ENCODE data around the gene CYP3A5. TPM values are rescaled to one million over a fixed set of nuclear protein-coding genes. Genes with fewer than 3 reads are reported as not detected.

CYP3A5 gene
- polyA plus RNA-seq, 1 donor (not counting 4 experiments of a cell fraction or from before 2014, with no cell fraction given), result 3.4 TPM

DNA sequence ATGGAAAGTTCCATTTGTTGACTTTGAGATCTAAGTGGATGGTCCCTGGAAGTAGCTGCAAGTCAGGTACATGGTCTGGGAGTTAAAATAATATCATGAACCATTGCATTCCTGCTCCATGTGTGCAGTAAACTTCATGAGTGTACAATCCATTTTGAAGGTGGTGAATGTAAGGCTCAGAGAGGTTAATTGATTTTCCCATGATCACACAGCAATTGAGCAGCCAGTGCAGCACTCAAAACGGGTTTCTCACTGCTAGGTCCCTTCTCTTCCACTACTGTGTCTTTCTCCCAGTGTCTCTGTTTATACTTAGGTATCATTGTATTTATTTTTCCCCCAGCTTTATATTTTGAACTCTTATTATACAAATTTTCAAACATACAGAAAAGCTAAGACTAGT is 53.1 kb downstream of the CYP3A5 start:
- H3K36me3 ChIP-seq (ENCODE audit: control insufficient read depth in 2 of 2, extremely low read depth in 1 of 2, insufficient read depth in 2 of 2, low read length in 2 of 2), result peaks cover 58 to 73% of the 10 kb centered on the region in 2 experiments
- H3K9me3 ChIP-seq (ENCODE audit: control insufficient read depth, low read depth, low read length), result no peaks in the 10 kb centered on the region
- FAIRE-seq (no peak), DNase-seq (ENCODE audit: low read depth, low spot score) (no peak)
- no peak overlapping the region for H3K4me3 ChIP-seq (ENCODE audit: control insufficient read depth in 2 of 3, extremely low read depth in 1 of 3, insufficient read depth in 2 of 3, low read depth in 1 of 3, low read length in 3 of 3)
- H3K9ac ChIP-seq (ENCODE audit: control insufficient read depth, extremely low read depth, insufficient read depth, low read length), result no peak overlapping the region
- H3K27ac ChIP-seq (ENCODE audit: control insufficient read depth, insufficient read depth, low read length), result no peak overlapping the region
- no peaks in the 10 kb centered on the region for H3K27me3 ChIP-seq (ENCODE audit: control insufficient read depth, extremely low read depth, insufficient read depth, low read length)
- peaks cover 29% of the 10 kb centered on the region for H3K4me1 ChIP-seq (ENCODE audit: control insufficient read depth, extremely low read depth, insufficient read depth, low read length)
- TF ChIP-seq, protein P1, sequence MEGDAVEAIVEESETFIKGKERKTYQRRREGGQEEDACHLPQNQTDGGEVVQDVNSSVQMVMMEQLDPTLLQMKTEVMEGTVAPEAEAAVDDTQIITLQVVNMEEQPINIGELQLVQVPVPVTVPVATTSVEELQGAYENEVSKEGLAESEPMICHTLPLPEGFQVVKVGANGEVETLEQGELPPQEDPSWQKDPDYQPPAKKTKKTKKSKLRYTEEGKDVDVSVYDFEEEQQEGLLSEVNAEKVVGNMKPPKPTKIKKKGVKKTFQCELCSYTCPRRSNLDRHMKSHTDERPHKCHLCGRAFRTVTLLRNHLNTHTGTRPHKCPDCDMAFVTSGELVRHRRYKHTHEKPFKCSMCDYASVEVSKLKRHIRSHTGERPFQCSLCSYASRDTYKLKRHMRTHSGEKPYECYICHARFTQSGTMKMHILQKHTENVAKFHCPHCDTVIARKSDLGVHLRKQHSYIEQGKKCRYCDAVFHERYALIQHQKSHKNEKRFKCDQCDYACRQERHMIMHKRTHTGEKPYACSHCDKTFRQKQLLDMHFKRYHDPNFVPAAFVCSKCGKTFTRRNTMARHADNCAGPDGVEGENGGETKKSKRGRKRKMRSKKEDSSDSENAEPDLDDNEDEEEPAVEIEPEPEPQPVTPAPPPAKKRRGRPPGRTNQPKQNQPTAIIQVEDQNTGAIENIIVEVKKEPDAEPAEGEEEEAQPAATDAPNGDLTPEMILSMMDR (optimal IDR thresholded peaks at IDR 0.05 in 1 of 3, IDR thresholded peaks at IDR 0.05 in 1 of 3, conservative IDR thresholded peaks at IDR 0.05 in 1 of 3; ENCODE audit: extremely low read depth in 1 of 3, insufficient read depth in 2 of 3, low read length in 3 of 3), result no peak
- no peak for TF ChIP-seq EZH2 (IDR thresholded peaks at IDR 0.05; ENCODE audit: low read length)
- H4K20me1 ChIP-seq (ENCODE audit: control insufficient read depth, extremely low read depth, insufficient read depth, low read length), result no peaks in the 10 kb centered on the region
- H2AFZ ChIP-seq (ENCODE audit: control insufficient read depth, low read length), result no peak overlapping the region
- dilution Hi-C loops (cut with MboI; ENCODE audit: extremely low pct_ligation_motif_present, low sequenced_read_pairs), result no loop called here
- H3K9me1 ChIP-seq (ENCODE audit: control insufficient read depth, extremely low read depth, insufficient read depth, low read length), result peaks cover 2% of the 10 kb centered on the region
- H3K79me2 ChIP-seq (ENCODE audit: control insufficient read depth, insufficient read depth, low read length), result peaks cover 46% of the 10 kb centered on the region
- no peak overlapping the region for H3K4me2 ChIP-seq (ENCODE audit: control insufficient read depth, extremely low read depth, insufficient read depth, low read depth, low read length)

DNA sequence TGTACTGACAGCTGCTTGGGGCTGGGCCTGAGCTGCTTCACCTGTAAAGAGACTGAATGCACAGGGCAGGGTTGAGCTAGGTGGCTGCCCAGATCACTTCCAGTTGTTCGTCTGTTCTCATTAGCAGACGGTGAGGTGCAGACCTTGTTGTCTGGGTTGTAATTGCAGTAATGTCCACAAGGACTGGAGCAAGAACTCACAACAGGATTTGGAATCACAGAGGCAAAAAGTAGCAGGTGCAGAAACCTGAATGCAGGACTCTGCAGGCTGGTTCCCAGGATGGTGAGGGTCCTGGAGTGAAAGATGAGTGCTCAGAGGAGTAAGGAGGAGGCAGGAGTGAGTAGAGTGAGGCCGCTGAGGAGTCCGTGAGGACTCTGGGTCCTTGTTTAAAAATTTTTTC is 53.8 kb downstream of the CYP3A5 start:
- H3K9ac ChIP-seq (ENCODE audit: control insufficient read depth, extremely low read depth, insufficient read depth, low read length), result no peak overlapping the region
- TF ChIP-seq, protein P1 (optimal IDR thresholded peaks at IDR 0.05 in 1 of 3, IDR thresholded peaks at IDR 0.05 in 1 of 3, conservative IDR thresholded peaks at IDR 0.05 in 1 of 3; ENCODE audit: extremely low read depth in 1 of 3, insufficient read depth in 2 of 3, low read length in 3 of 3), result peak in 1 of 3 experiments; percentile 11
- TF ChIP-seq EZH2 (IDR thresholded peaks at IDR 0.05; ENCODE audit: low read length), result no peak
- no peak overlapping the region for H3K27ac ChIP-seq (ENCODE audit: control insufficient read depth, insufficient read depth, low read length)
- no peaks in the 10 kb centered on the region for H3K27me3 ChIP-seq (ENCODE audit: control insufficient read depth, extremely low read depth, insufficient read depth, low read length)
- DNase-seq (ENCODE audit: low read depth, low spot score) (no peak), FAIRE-seq (no peak)
- no peaks in the 10 kb centered on the region for H4K20me1 ChIP-seq (ENCODE audit: control insufficient read depth, extremely low read depth, insufficient read depth, low read length)
- H3K79me2 ChIP-seq (ENCODE audit: control insufficient read depth, insufficient read depth, low read length), result peaks cover 50% of the 10 kb centered on the region
- H3K36me3 ChIP-seq (ENCODE audit: control insufficient read depth in 2 of 2, extremely low read depth in 1 of 2, insufficient read depth in 2 of 2, low read length in 2 of 2), result peaks cover 63 to 76% of the 10 kb centered on the region in 2 experiments
- H3K9me3 ChIP-seq (ENCODE audit: control insufficient read depth, low read depth, low read length), result no peaks in the 10 kb centered on the region
- dilution Hi-C loops (cut with MboI; ENCODE audit: extremely low pct_ligation_motif_present, low sequenced_read_pairs), result no loop called here
- H2AFZ ChIP-seq (ENCODE audit: control insufficient read depth, low read length), result no peak overlapping the region
- peaks cover 22% of the 10 kb centered on the region for H3K4me1 ChIP-seq (ENCODE audit: control insufficient read depth, extremely low read depth, insufficient read depth, low read length)
- peaks cover 2% of the 10 kb centered on the region for H3K9me1 ChIP-seq (ENCODE audit: control insufficient read depth, extremely low read depth, insufficient read depth, low read length)
- no peak overlapping the region for H3K4me2 ChIP-seq (ENCODE audit: control insufficient read depth, extremely low read depth, insufficient read depth, low read depth, low read length)
- no peak overlapping the region for H3K4me3 ChIP-seq (ENCODE audit: control insufficient read depth in 2 of 3, extremely low read depth in 1 of 3, insufficient read depth in 2 of 3, low read depth in 1 of 3, low read length in 3 of 3)

Data from keratinocyte (primary cell).